ENCODE results near the gene PATJ. TPM values are rescaled to one million over a fixed set of nuclear protein-coding genes. Genes with fewer than 3 reads are reported as not detected.
"Not testable (repeated sequence)": the region's sequence is repeated elsewhere in the genome, so short reads cannot be mapped to it uniquely, and the experiment has no call there.

Gene PATJ
- total RNA-seq, 2 experiments from 2014 or later: 13.9 to 16.0 TPM

GRCh38 chr1:62213075-62213914 lies 471.0 kb downstream of the PATJ start:
- Mint-ChIP-seq H3K27me3 (no peaks in the 10 kb centered on the region), H3K4me1 (ENCODE audit: low read depth) (no peaks in the 10 kb centered on the region), H3K4me3 (no peak overlapping the region), H3K27ac (no peak overlapping the region), H3K9me3 (peaks cover 21% of the 10 kb centered on the region), H3K36me3 (peaks cover 4% of the 10 kb centered on the region)
- CTCF ChIA-PET: no interaction called here
- intact Hi-C loops (cut with micrococcal nuclease): no loop called here
- no peak for DNase-seq
- POLR2A ChIA-PET: no interaction called here

- H3K9me3 Mint-ChIP-seq: no peaks in the 10 kb centered on the region
- H3K27me3 Mint-ChIP-seq: no peaks in the 10 kb centered on the region
- intact Hi-C loops (cut with micrococcal nuclease): no loop called here
- ChIA-PET POLR2A (no interaction called here), CTCF (no interaction called here)
- no peaks in the 10 kb centered on the region for H3K4me1 Mint-ChIP-seq (ENCODE audit: low read depth)
- no peak for DNase-seq
- H3K4me3 Mint-ChIP-seq: no peak overlapping the region
- no peaks in the 10 kb centered on the region for H3K36me3 Mint-ChIP-seq
- no peak overlapping the region for H3K27ac Mint-ChIP-seq
Observed at GRCh38 chr1:62218604-62219003, 476.3 kb downstream of the PATJ start.

- CTCF ChIA-PET: interaction anchor here (1.3 kb wide), 1 partner anchor 89 kb away, joined by 3 read pairs; no protein-coding TSS in a partner anchor
- H3K4me3 Mint-ChIP-seq; DNase-seq; H3K27me3 Mint-ChIP-seq; H3K9me3 Mint-ChIP-seq; POLR2A ChIA-PET; H3K27ac Mint-ChIP-seq; H3K4me1 Mint-ChIP-seq (ENCODE audit: low read depth); H3K36me3 Mint-ChIP-seq; intact Hi-C loops (cut with micrococcal nuclease): not testable (repeated sequence)
Observed at GRCh38 chr1:62220456-62220855, 478.2 kb downstream of the PATJ start.

GRCh38 chr1:62221171-62221570 lies 478.9 kb downstream of the PATJ start:
- Mint-ChIP-seq H3K9me3 (no peaks in the 10 kb centered on the region), H3K36me3 (no peaks in the 10 kb centered on the region), H3K4me1 (ENCODE audit: low read depth) (no peaks in the 10 kb centered on the region), H3K27me3 (no peaks in the 10 kb centered on the region), H3K4me3 (no peak overlapping the region), H3K27ac (no peak overlapping the region)
- DNase-seq: no peak
- intact Hi-C loops (cut with micrococcal nuclease): no loop called here
- ChIA-PET POLR2A (no interaction called here), CTCF (interaction anchor here (1.3 kb wide), 1 partner anchor 90 kb away, joined by 3 read pairs; no protein-coding TSS in a partner anchor)

GRCh38 chr1:62222321-62222720 lies 480.0 kb downstream of the PATJ start:
- no peaks in the 10 kb centered on the region for H3K9me3 Mint-ChIP-seq
- no peaks in the 10 kb centered on the region for H3K4me1 Mint-ChIP-seq (ENCODE audit: low read depth)
- no peaks in the 10 kb centered on the region for H3K27me3 Mint-ChIP-seq
- ChIA-PET POLR2A (no interaction called here), CTCF (no interaction called here)
- no peaks in the 10 kb centered on the region for H3K36me3 Mint-ChIP-seq
- no peak for DNase-seq
- intact Hi-C loops (cut with micrococcal nuclease): no loop called here
- H3K27ac Mint-ChIP-seq: no peak overlapping the region
- H3K4me3 Mint-ChIP-seq: no peak overlapping the region

- DNase-seq: no peak
- intact Hi-C loops (cut with micrococcal nuclease): no loop called here
- CTCF ChIA-PET: no interaction called here
- no peak overlapping the region for H3K4me3 Mint-ChIP-seq
- H3K36me3 Mint-ChIP-seq: no peaks in the 10 kb centered on the region
- H3K4me1 Mint-ChIP-seq (ENCODE audit: low read depth): no peaks in the 10 kb centered on the region
- no peaks in the 10 kb centered on the region for H3K9me3 Mint-ChIP-seq
- H3K27me3 Mint-ChIP-seq: no peaks in the 10 kb centered on the region
- H3K27ac Mint-ChIP-seq: no peak overlapping the region
- POLR2A ChIA-PET: no interaction called here
Observed at GRCh38 chr1:62224182-62224581, 481.9 kb downstream of the PATJ start.

- no peak overlapping the region for H3K4me3 Mint-ChIP-seq
- H3K9me3 Mint-ChIP-seq: no peaks in the 10 kb centered on the region
- POLR2A ChIA-PET: no interaction called here
- no peak for DNase-seq
- intact Hi-C loops (cut with micrococcal nuclease): no loop called here
- H3K27ac Mint-ChIP-seq: no peak overlapping the region
- no peaks in the 10 kb centered on the region for H3K4me1 Mint-ChIP-seq (ENCODE audit: low read depth)
- H3K27me3 Mint-ChIP-seq: peaks cover 2% of the 10 kb centered on the region
- no peaks in the 10 kb centered on the region for H3K36me3 Mint-ChIP-seq
- CTCF ChIA-PET: no interaction called here
Observed at GRCh38 chr1:62227496-62227895, 485.2 kb downstream of the PATJ start.

Small RNA genes within 50 kb of the gene (microRNA-seq; reads per million reads assigned to microRNA genes)
- gene MIR3116-1 (ENCODE audit: borderline microRNAs expressed, borderline number of aligned reads, borderline replicate concordance) (not detected), gene MIR3116-2 (ENCODE audit: borderline microRNAs expressed, borderline number of aligned reads, borderline replicate concordance) (not detected)

Other genes starting within 250 kb of the PATJ start
- gene TM2D1, start 17.3 kb upstream of the PATJ start, total RNA-seq: 10 to 100 TPM; 29.7 to 34.3 TPM

All from activated CD4-positive, alpha-beta memory T cell treated with anti-CD3 and anti-CD28 coated beads for 36 hours (primary cell).